HEK293T (cell line): ENCODE data around the gene CCDC183.

Experiments
- CTCF ChIA-PET: fragments of 350-600 bp; formaldehyde crosslinking; extraction: SDS; loops from one replicate; lab custom pipeline; 2021; ENCODE audit warnings: antibody characterized with exemption, inconsistent platforms; lab: Yijun Ruan, JAX
- POLR2A ChIA-PET: fragments of 350-600 bp; formaldehyde crosslinking; extraction: SDS; loops from one replicate; lab custom pipeline; 2020; ENCODE audit warnings: antibody characterized with exemption, inconsistent platforms; lab: Yijun Ruan, JAX
- DNase-seq: peaks from one replicate; pipeline ENCODE4 v3.0.0; 2012; ENCODE audit warnings: mixed read lengths; ENCODE audit errors: extremely low spot score
- ARNT ChIP-seq: fragments of 450-650 bp; IDR thresholded peaks from 2 replicates; pipeline ENCODE4 v1.6.1; 2017; ENCODE audit warnings: mild to moderate bottlenecking
- BHLHE40 ChIP-seq: fragments of 450-650 bp; IDR thresholded peaks from 2 replicates; pipeline ENCODE4 v1.6.1; 2016; ENCODE audit warnings: mild to moderate bottlenecking, moderate library complexity, borderline replicate concordance
- CTBP1 ChIP-seq: fragments of 450-650 bp; IDR thresholded peaks from 2 replicates; pipeline ENCODE4 v1.6.1; 2016; ENCODE audit warnings: borderline replicate concordance
- ELF4 ChIP-seq: fragments of 450-650 bp; IDR thresholded peaks from 2 replicates; pipeline ENCODE4 v1.6.1; 2017; ENCODE audit warnings: antibody characterized with exemption
- FOXA1 ChIP-seq: fragments of 450-650 bp; IDR thresholded peaks from 2 replicates; pipeline ENCODE4 v1.6.1; 2016; ENCODE audit warnings: mild to moderate bottlenecking
- FOXK2 ChIP-seq: fragments of 450-650 bp; IDR thresholded peaks from 2 replicates; pipeline ENCODE4 v1.6.1; 2016; ENCODE audit warnings: mild to moderate bottlenecking
- FOXM1 ChIP-seq: fragments of 450-650 bp; IDR thresholded peaks from 2 replicates; pipeline ENCODE4 v1.6.1; 2017; ENCODE audit warnings: mild to moderate bottlenecking, borderline replicate concordance
- HDGF ChIP-seq: fragments of 450-650 bp; IDR thresholded peaks from 2 replicates; pipeline ENCODE4 v1.6.1; 2017; ENCODE audit warnings: antibody characterized with exemption, borderline replicate concordance
- L3MBTL2 ChIP-seq: fragments of 450-650 bp; conservative IDR thresholded peaks from 2 replicates; pipeline ENCODE4 v1.6.1; 2016; ENCODE audit warnings: mild to moderate bottlenecking
- LEF1 ChIP-seq: fragments of 450-650 bp; IDR thresholded peaks from 2 replicates; pipeline ENCODE4 v1.6.1; 2017; ENCODE audit warnings: mild to moderate bottlenecking, borderline replicate concordance
- NFRKB ChIP-seq: fragments of 450-650 bp; IDR thresholded peaks from 2 replicates; pipeline ENCODE4 v1.6.1; 2016; ENCODE audit warnings: mild to moderate bottlenecking, moderate library complexity
- SP1 ChIP-seq: fragments of 450-650 bp; IDR thresholded peaks from 2 replicates; pipeline ENCODE4 v1.6.1; 2017
- SUZ12 ChIP-seq: fragments of 450-650 bp; IDR thresholded peaks from 2 replicates; pipeline ENCODE4 v1.6.1; 2016; ENCODE audit warnings: mild to moderate bottlenecking
- TARDBP ChIP-seq: fragments of 450-650 bp; IDR thresholded peaks from 2 replicates; pipeline ENCODE4 v1.6.1; 2016
- ZNF384 ChIP-seq: fragments of 450-650 bp; IDR thresholded peaks from 2 replicates; pipeline ENCODE4 v1.6.1; 2016
- TF ChIP-seq, protein P1 (sequence below): fragments of 450-650 bp; IDR thresholded peaks from 2 replicates; pipeline ENCODE4 v1.6.1; 2016

Gene CCDC183

DNA sequence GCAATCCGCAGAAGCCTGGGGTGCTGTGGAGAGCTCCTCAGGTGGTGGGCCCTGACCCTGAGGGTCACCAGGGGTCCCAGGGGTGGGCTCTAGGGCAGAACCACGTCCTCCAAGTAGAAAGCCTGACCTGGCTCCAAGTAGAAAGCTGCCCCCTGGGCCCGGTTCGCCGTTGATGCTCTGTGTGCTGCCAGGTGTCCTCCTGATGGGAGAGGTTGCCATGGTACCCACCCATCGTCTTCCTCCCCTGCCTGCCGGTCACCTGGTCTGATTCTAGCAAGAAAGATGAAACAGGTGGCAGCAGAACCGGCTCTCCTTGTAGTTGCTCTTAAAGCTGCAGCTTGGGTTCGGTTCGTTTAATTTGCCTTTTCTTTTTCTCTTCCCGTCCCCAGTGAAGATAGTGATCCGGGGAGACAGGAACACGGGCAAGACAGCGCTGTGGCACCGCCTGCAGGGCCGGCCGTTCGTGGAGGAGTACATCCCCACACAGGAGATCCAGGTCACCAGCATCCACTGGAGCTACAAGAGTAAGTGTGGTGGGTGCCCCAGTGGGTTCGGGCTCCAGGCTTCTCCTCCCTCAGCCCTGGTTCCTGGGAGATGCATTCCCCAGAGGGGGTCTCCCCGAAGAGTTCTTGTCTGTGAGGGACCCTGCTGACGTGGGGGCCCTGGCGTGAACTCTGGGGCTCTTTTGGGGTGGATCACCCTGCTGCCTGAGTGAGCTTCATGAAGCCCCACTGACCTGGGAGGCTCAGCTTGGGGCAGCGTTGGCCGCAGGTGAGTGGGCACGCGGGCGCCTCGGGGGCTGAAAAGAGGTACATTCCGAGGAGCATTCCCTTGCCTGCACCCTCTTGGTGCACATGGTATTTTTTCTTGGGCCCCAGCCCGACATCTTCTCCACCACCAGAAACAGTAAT lies 27.3 kb downstream of the CCDC183 start:
- CTCF ChIA-PET = interaction anchor here (0.8 kb wide), 1 partner anchor 12 kb away, joined by 3 read pairs; no protein-coding TSS in a partner anchor
- no peak for DNase-seq
- POLR2A ChIA-PET = interaction anchor here (1.3 kb wide), 1 partner anchor 17 kb away, joined by 4 read pairs; no protein-coding TSS in a partner anchor
- TF ChIP-seq HDGF = no peak
- no peak for TF ChIP-seq FOXA1
- TF ChIP-seq SUZ12 = no peak
- TF ChIP-seq ARNT = no peak
- no peak for TF ChIP-seq TARDBP
- no peak for TF ChIP-seq BHLHE40
- TF ChIP-seq, protein P1, sequence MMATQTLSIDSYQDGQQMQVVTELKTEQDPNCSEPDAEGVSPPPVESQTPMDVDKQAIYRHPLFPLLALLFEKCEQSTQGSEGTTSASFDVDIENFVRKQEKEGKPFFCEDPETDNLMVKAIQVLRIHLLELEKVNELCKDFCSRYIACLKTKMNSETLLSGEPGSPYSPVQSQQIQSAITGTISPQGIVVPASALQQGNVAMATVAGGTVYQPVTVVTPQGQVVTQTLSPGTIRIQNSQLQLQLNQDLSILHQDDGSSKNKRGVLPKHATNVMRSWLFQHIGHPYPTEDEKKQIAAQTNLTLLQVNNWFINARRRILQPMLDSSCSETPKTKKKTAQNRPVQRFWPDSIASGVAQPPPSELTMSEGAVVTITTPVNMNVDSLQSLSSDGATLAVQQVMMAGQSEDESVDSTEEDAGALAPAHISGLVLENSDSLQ = no peak
- TF ChIP-seq ELF4 = no peak
- TF ChIP-seq NFRKB = no peak
- TF ChIP-seq FOXM1 = no peak
- TF ChIP-seq LEF1 = no peak
- no peak for TF ChIP-seq FOXK2
- TF ChIP-seq L3MBTL2 = no peak
- TF ChIP-seq CTBP1 = no peak

DNA sequence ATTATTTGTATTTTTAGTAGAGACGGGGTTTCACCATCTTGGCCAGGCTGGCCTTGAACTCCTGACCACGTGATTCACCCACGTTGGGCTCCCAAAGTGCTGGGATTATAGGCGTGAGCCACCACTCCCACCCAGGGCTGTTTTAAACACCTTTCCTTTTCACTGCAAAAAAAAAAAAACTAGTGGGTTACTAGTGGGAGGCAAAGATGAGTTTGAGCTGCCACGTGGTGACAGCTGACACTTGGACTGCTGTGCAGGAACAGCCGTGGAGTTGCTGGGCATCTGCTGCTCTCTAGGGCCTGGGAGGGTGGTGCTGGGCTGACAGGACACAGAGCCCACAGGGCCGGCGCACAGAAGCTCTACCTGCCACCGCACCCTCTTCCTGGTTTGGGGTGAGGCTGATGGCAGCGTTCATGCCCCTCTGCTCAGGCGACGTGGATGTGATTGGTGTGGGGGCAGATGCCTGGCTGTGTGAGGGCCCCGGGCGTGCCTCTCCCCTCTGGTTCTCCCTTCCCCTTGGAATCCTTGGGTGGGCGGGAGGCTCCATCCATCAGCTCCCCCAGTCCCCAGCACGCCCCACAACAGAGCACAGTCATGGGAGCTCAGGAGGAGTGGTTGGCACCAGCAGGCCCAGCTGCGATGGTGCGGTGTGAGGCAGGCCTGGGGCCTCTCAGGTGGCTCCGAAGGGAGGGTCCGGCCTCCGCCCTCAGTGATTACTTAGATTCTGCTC lies 28.5 kb downstream of the CCDC183 start:
- CTCF ChIA-PET = interaction anchor here (0.6 kb wide), 1 partner anchor 16 kb away, joined by 3 read pairs; no protein-coding TSS in a partner anchor

DNA sequence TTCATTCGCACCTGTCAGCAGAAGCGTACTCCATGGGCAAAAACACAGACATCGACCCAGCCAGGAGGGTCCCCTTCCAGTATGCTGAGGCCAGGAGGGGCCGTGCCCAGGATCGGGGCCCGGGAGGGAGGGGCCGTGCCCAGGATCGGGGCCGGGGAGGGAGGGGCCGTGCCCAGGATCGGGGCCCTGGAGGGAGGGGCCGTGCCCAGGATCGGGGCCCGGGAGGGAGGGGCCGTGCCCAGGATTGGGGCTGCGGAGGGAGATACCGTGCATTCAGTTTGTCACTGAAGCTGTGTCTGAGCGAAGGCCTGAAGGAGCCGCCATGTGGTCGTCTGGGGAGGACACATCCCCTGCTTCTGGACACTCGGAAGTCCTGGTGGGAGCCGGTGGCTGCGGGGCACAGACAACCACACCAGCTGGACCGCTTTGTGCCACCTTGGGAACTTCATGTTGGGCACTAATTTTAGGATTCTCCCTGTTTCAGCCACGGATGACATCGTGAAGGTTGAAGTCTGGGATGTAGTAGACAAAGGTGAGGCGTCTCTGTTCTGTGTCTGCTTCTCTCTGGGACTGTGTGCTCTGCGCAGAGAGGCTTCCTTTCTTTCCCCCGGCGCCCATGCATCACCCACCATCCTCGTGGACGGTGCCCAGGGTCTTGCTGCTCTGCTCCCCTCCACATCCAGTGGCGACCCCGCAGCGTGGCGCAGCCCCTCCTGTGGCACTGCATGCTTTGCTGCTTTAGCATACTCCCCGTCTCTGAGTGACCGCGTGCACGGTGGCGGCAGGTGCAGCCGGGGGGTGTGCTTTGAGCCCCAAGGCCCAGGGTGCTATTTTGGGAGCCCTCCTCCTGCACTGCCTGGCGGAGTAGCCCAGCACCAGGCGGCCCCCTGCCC lies 29.4 kb downstream of the CCDC183 start:
- ChIA-PET POLR2A (interaction anchor here (0.9 to 1.0 kb wide), 2 partner anchors 11 to 16 kb away, joined by 3 to 4 read pairs; partner anchors contain the start of gene AJM1), CTCF (interaction anchor here (0.8 kb wide), 1 partner anchor 12 kb away, joined by 3 read pairs; no protein-coding TSS in a partner anchor)
- TF ChIP-seq SUZ12 (no peak), FOXK2 (no peak), CTBP1 (no peak), NFRKB (no peak), BHLHE40 (no peak), FOXM1 (no peak), LEF1 (no peak), ELF4 (no peak), ZNF384 (no peak), HDGF (no peak), TARDBP (no peak), SP1 (no peak)
- TF ChIP-seq, protein P1 = no peak
- DNase-seq = no peak

More for the DNA sequence above, 28.5 kb downstream of the CCDC183 start:
- DNase-seq = no peak
- no peak for TF ChIP-seq FOXK2
- no peak for TF ChIP-seq L3MBTL2
- TF ChIP-seq ARNT = no peak
- TF ChIP-seq ELF4 = no peak
- no peak for TF ChIP-seq LEF1
- TF ChIP-seq ZNF384 = no peak
- TF ChIP-seq SP1 = no peak
- TF ChIP-seq CTBP1 = no peak
- TF ChIP-seq NFRKB = no peak
- no peak for TF ChIP-seq BHLHE40
- no peak for TF ChIP-seq FOXM1
- no peak for TF ChIP-seq TARDBP
- TF ChIP-seq HDGF = no peak
- POLR2A ChIA-PET = no interaction called here

DNA sequence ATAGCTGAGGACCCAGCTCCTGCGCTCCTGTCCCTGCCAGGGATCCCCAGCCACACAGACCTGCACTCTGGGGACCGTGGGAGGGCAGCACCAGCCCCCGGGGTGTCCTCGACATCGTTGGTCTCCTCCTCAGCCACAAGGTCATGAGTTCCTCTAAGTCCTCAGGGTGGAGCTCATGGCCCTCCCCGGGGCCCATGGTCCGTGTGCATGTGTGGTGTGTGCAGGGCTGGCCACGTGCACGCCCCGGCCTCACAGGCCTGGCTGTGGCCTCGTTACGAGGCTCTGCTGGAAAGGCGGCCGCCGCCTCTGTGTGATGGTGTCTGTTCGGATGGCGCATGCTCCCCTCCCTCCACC lies 30.0 kb downstream of the CCDC183 start:
- CTCF ChIA-PET = interaction anchor here (0.8 kb wide), 1 partner anchor 11 kb away, joined by 3 read pairs; no protein-coding TSS in a partner anchor
- no peak for TF ChIP-seq SP1
- no peak for TF ChIP-seq ELF4
- POLR2A ChIA-PET = interaction anchor here (0.9 to 1.0 kb wide), 2 partner anchors 12 to 16 kb away, joined by 3 to 4 read pairs; partner anchors contain the start of gene AJM1
- DNase-seq = no peak

DNA sequence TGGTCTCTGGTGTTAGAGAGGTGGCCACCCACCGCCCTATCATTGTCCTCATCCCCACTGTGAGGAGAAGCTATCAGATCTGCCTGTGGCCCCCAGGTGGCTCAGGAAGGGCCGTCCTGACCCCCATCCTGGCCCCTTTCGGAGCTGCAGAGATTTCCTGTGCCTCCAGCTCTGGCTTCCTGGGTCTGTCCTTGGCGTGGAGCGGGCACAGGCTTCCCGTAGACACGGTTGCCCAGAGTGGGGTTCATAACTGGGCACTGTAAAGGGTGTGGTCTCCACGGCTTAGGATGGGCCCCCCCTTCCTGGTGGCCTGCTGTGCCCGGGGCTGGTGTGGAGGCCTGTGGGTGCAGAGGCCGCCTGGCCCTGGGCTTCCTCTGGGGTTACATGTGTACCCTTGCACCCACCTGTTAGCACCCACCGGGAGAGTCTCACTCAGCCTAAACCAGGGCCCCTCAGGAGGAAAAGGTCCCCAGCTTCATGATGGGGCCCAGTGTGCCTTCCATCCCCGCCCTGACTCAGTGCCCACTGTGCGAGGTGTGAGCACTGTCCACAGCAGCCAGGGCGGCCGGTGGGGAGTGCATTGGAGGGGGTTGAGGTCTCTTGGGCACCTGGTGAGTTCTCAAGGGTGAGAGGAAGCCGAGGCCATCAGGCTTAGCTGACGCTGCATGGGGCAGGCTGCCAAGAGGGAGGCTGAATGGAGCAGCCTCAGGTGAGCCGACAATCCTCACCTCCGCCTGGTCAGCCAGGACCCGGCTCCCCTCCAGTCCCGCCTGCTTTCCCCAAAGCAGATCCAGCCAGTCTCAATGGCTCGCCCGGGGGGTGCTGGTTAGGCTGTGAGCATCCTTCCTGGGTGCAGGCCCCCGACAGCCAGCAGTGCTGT lies 30.8 kb downstream of the CCDC183 start:
- ChIA-PET POLR2A (interaction anchor here (1.0 kb wide), 1 partner anchor 12 kb away, joined by 3 read pairs; no protein-coding TSS in a partner anchor), CTCF (no interaction called here)
- no peak for DNase-seq
- TF ChIP-seq ZNF384 (no peak), LEF1 (no peak), HDGF (no peak), ARNT (no peak), FOXA1 (no peak), FOXM1 (no peak), SP1 (no peak), NFRKB (no peak), SUZ12 (no peak)
